ENCODE measurements around the gene CARMIL3. TPM values are rescaled to one million over a fixed set of nuclear protein-coding genes. Genes with fewer than 3 reads are reported as not detected.

Gene CARMIL3
- polyA plus RNA-seq, 1 experiment: not detected

- H3K27ac ChIP-seq (ENCODE audit: low read depth, low read length): no peak overlapping the region
- TF ChIP-seq CTCF (IDR thresholded peaks at IDR 0.05; ENCODE audit: low read depth, low read length): no peak
- CTCF ChIA-PET: interaction anchor here (1.2 to 1.4 kb wide), 2 partner anchors 45 to 180 kb away, joined by 3 to 5 read pairs; partner anchors contain the start of gene IRF9
- no peaks in the 10 kb centered on the region for H3K27me3 ChIP-seq (ENCODE audit: control insufficient read depth, insufficient read depth, low read length)
- no peak overlapping the region for H3K4me3 ChIP-seq (ENCODE audit: low read depth, low read length)
- no peaks in the 10 kb centered on the region for H3K9me3 ChIP-seq (ENCODE audit: control insufficient read depth, insufficient read depth, low read length)
- no peak for DNase-seq (ENCODE audit: low read depth, low spot score)
- POLR2A ChIA-PET: no interaction called here
These were observed 64.5 kb downstream of the CARMIL3 start for GRCh38 chr14:24116128-24116814.

- CTCF ChIA-PET: interaction anchor here (2.0 kb wide), 1 partner anchor 9 kb away, joined by 9 read pairs; no protein-coding TSS in a partner anchor
These were observed 65.4 kb downstream of the CARMIL3 start for GRCh38 chr14:24117179-24117578.

More at GRCh38 chr14:24117179-24117578, 65.4 kb downstream of the CARMIL3 start:
- Histone ChIP-seq H3K27ac (ENCODE audit: low read depth, low read length) (no peak overlapping the region), H3K27me3 (ENCODE audit: control insufficient read depth, insufficient read depth, low read length) (no peaks in the 10 kb centered on the region), H3K9me3 (ENCODE audit: control insufficient read depth, insufficient read depth, low read length) (no peaks in the 10 kb centered on the region), H3K4me3 (ENCODE audit: low read depth, low read length) (no peak overlapping the region)
- no peak for TF ChIP-seq CTCF (IDR thresholded peaks at IDR 0.05; ENCODE audit: low read depth, low read length)
- POLR2A ChIA-PET: no interaction called here
- no peak for DNase-seq (ENCODE audit: low read depth, low spot score)

Other genes with a start within 250 kb of the CARMIL3 start
- 23.0 and 24.6 TPM in 2 replicates for gene DHRS4, start 98.2 kb upstream of the CARMIL3 start, polyA plus RNA-seq (2011; rRNA removed)
- 14.8 and 17.5 TPM in 2 replicates for gene DHRS4L2, start 63.1 kb upstream of the CARMIL3 start, polyA plus RNA-seq (2011; rRNA removed)
- not detected in 2 replicates for gene CPNE6, start 19.6 kb downstream of the CARMIL3 start, polyA plus RNA-seq (2011; rRNA removed)
- 47.0 and 59.9 TPM in 2 replicates for gene PCK2, start 42.3 kb downstream of the CARMIL3 start, polyA plus RNA-seq (2011; rRNA removed)
- 29.7 and 32.5 TPM in 2 replicates for gene DCAF11, start 62.8 kb downstream of the CARMIL3 start, polyA plus RNA-seq (2011; rRNA removed)
- gene NRL, start 62.9 kb downstream of the CARMIL3 start, polyA plus RNA-seq (2011; rRNA removed): 0.41 and 0.46 TPM in 2 replicates
- gene FITM1, start 78.7 kb downstream of the CARMIL3 start, polyA plus RNA-seq (2011; rRNA removed): 0.07 TPM in 1 of 2 replicates, not detected in the other
- gene PSME1, start 84.2 kb downstream of the CARMIL3 start, polyA plus RNA-seq (2011; rRNA removed): 80.0 and 94.9 TPM in 2 replicates
- gene EMC9, start 89.6 kb downstream of the CARMIL3 start, polyA plus RNA-seq (2011; rRNA removed): 4.4 and 6.3 TPM in 2 replicates
- gene PSME2, start 94.6 kb downstream of the CARMIL3 start, polyA plus RNA-seq (2011; rRNA removed): 191 and 208 TPM in 2 replicates
- 7.4 and 14.4 TPM in 2 replicates for gene RNF31, start 95.5 kb downstream of the CARMIL3 start, polyA plus RNA-seq (2011; rRNA removed)
- 48.4 and 55.1 TPM in 2 replicates for gene IRF9, start 109.3 kb downstream of the CARMIL3 start, polyA plus RNA-seq (2011; rRNA removed)
- 1.5 and 2.5 TPM in 2 replicates for gene REC8, start 120.1 kb downstream of the CARMIL3 start, polyA plus RNA-seq (2011; rRNA removed)
- gene IPO4, start 136.8 kb downstream of the CARMIL3 start, polyA plus RNA-seq (2011; rRNA removed): 15.2 and 20.9 TPM in 2 replicates
- 41.7 and 44.9 TPM in 2 replicates for gene TM9SF1, start 143.4 kb downstream of the CARMIL3 start, polyA plus RNA-seq (2011; rRNA removed)
- not detected in 2 replicates for gene TSSK4, start 153.7 kb downstream of the CARMIL3 start, polyA plus RNA-seq (2011; rRNA removed)
- gene CHMP4A, start 161.5 kb downstream of the CARMIL3 start, polyA plus RNA-seq (2011; rRNA removed): 48.0 and 55.7 TPM in 2 replicates
- 14.9 and 16.1 TPM in 2 replicates for gene MDP1, start 164.1 kb downstream of the CARMIL3 start, polyA plus RNA-seq (2011; rRNA removed)
- 335 and 363 TPM in 2 replicates for gene NEDD8, start 180.4 kb downstream of the CARMIL3 start, polyA plus RNA-seq (2011; rRNA removed)
- gene GMPR2, start 180.9 kb downstream of the CARMIL3 start, polyA plus RNA-seq (2011; rRNA removed): 89.2 and 95.6 TPM in 2 replicates
- gene TINF2, start 190.6 kb downstream of the CARMIL3 start, polyA plus RNA-seq (2011; rRNA removed): 38.2 and 38.4 TPM in 2 replicates
- 0.97 and 1.4 TPM in 2 replicates for gene TGM1, start 211.2 kb downstream of the CARMIL3 start, polyA plus RNA-seq (2011; rRNA removed)
- gene RABGGTA, start 219.6 kb downstream of the CARMIL3 start, polyA plus RNA-seq (2011; rRNA removed): 17.9 and 24.7 TPM in 2 replicates
- 33.8 and 36.6 TPM in 2 replicates for gene DHRS1, start 247.8 kb downstream of the CARMIL3 start, polyA plus RNA-seq (2011; rRNA removed)
- 12.0 and 13.7 TPM in 2 replicates for gene NOP9, start 247.8 kb downstream of the CARMIL3 start, polyA plus RNA-seq (2011; rRNA removed)

Measured in AG04450 (cell line).